GM12878 (cell line): ENCODE data around the gene SPRR3.

Source experiments
- CREM ChIP-seq: IDR thresholded peaks from 2 replicates; pipeline ENCODE4 v1.6.1; 2014; ENCODE audit warnings: antibody characterized with exemption, low read depth
- ELK1 ChIP-seq: IDR thresholded peaks from 2 replicates; pipeline ENCODE4 v1.6.1; 2012; ENCODE audit warnings: low read depth, low read length, improper control_type of control experiment
- FOS ChIP-seq: IDR thresholded peaks from 3 replicates; pipeline ENCODE4 v1.6.1; 2011; ENCODE audit warnings: borderline replicate concordance; ENCODE audit not compliant: insufficient read length; ENCODE audit errors: extremely low read depth
- GABPA ChIP-seq: IDR thresholded peaks from 2 replicates; pipeline ENCODE4 v1.6.1; 2014; ENCODE audit warnings: antibody characterized with exemption, low read depth, mild to moderate bottlenecking, inconsistent platforms
- HCFC1 ChIP-seq: fragments of 150-350 bp; IDR thresholded peaks from 2 replicates; pipeline ENCODE4 v1.6.1; 2014; ENCODE audit warnings: low read length
- HDAC2 ChIP-seq: fragments of 200-600 bp; sonication (generic); IDR thresholded peaks from 2 replicates; pipeline ENCODE4 v1.6.1; 2017
- JUND ChIP-seq: IDR thresholded peaks from 2 replicates; pipeline ENCODE4 v1.6.1; 2012; ENCODE audit warnings: low read depth, mild to moderate bottlenecking, low read length, improper control_type of control experiment, moderate library complexity
- POLR2A ChIP-seq: IDR thresholded peaks from 2 replicates; pipeline ENCODE4 v1.6.1; 2011; ENCODE audit warnings: low read depth, mild to moderate bottlenecking, low read length
- RCOR1 ChIP-seq: conservative IDR thresholded peaks from 2 replicates; pipeline ENCODE4 v1.6.1; 2012; ENCODE audit warnings: low read depth, low read length, improper control_type of control experiment
- SIN3A ChIP-seq: IDR thresholded peaks from 2 replicates; pipeline ENCODE4 v1.6.1; 2012; ENCODE audit warnings: low read depth, low read length, improper control_type of control experiment
- TCF7 ChIP-seq: IDR thresholded peaks from 2 replicates; pipeline ENCODE4 v1.6.1; 2014; ENCODE audit warnings: antibody characterized with exemption, borderline replicate concordance
- ZZZ3 ChIP-seq: IDR thresholded peaks from 2 replicates; pipeline ENCODE4 v1.6.1; 2011; ENCODE audit warnings: low read depth; ENCODE audit not compliant: control insufficient read depth, insufficient read length

DNA sequence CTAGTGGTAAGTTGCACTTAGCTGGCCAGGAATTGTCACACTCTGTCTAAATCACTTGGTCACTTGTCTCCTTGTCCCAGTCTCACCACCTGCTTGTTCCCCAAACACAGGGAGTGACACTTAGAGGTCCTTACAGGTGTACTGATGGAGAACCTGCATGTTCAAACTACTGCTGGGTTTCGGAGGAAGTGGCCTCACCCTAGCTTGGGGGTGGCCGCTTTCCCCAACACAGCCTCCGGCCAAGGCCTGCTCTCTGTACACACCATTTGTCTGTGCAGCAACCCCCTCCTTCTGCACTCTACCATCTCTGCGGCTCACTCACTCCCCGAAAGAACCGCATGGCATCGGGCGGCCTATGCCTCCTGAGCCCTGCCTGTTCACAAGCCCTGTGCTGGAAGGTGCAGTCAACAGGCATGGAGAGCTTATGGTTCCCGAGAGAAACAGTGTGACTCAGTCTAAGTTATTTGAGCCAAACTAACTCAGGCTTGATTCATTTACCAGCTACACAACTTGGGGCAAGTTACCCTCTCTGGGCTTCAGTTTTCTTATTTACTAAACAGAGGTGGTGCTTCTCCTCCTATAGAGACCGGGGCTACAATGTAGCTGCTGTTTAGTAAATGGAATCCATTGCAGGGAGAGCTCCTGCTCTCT lies 41.6 kb upstream of the SPRR3 start:
- no peak for TF ChIP-seq POLR2A
- no peak for TF ChIP-seq ZZZ3
- no peak for TF ChIP-seq TCF7
- no peak for TF ChIP-seq ELK1
- no peak for TF ChIP-seq GABPA
- TF ChIP-seq JUND: no peak
- no peak for TF ChIP-seq SIN3A
- TF ChIP-seq HCFC1: no peak
- no peak for TF ChIP-seq HDAC2
- no peak for TF ChIP-seq FOS
- no peak for TF ChIP-seq CREM
- TF ChIP-seq RCOR1: no peak
